Esophagus (tissue), 2 donors: ENCODE data around the gene LZTS3. TPM values are rescaled to one million over a fixed set of nuclear protein-coding genes. Genes with fewer than 3 reads are reported as not detected.
A peak's percentile ranks its signal among the peaks of the same experiment; 100 is the strongest.

Experiments
- H3K27ac ChIP-seq, 2 donors: one replicate each; pipeline ENCODE4 v1.5.1; 2013; ENCODE audit warnings: low read depth in 2 of 2, mild to moderate bottlenecking in 2 of 2, inconsistent platforms in 1 of 2, low read length in 1 of 2, moderate library complexity in 1 of 2
- H3K27me3 ChIP-seq, 2 donors: one replicate each; pipeline ENCODE4 v1.6.1; 2013; ENCODE audit warnings: low read length in 2 of 2, control low read depth in 1 of 2, mild to moderate bottlenecking in 1 of 2; ENCODE audit not compliant: insufficient read depth in 2 of 2, control insufficient read depth in 1 of 2
- H3K36me3 ChIP-seq, 2 donors: one replicate each; pipeline ENCODE4 v1.6.1; 2013; ENCODE audit warnings: low read length in 1 of 2; ENCODE audit not compliant: control insufficient read depth in 2 of 2, insufficient read depth in 2 of 2
- H3K4me1 ChIP-seq, 2 donors: one replicate each; pipeline ENCODE4 v1.6.1; 2013; ENCODE audit warnings: low read length in 1 of 2; ENCODE audit not compliant: control insufficient read depth in 2 of 2, insufficient read depth in 2 of 2
- H3K4me3 ChIP-seq, 2 donors: one replicate each; pipeline ENCODE4 v1.5.1; 2013; ENCODE audit warnings: low read length in 2 of 2, mild to moderate bottlenecking in 2 of 2, low read depth in 1 of 2, moderate library complexity in 1 of 2
- H3K9me3 ChIP-seq, 2 donors: one replicate each; pipeline ENCODE4 v1.6.1; 2013; ENCODE audit warnings: mild to moderate bottlenecking in 2 of 2, low read depth in 1 of 2, low read length in 1 of 2, moderate library complexity in 1 of 2; ENCODE audit not compliant: control insufficient read depth in 2 of 2, insufficient read depth in 1 of 2
- WGBS, 2 donors: extraction: QIAGEN DNeasy Blood & Tissue Kit; methylation state at CpG; one replicate each; pipeline ENCODE4 v1.1.7; 2013; 5-methylcytosine and 5-hydroxymethylcytosine counted together
- polyA plus RNA-seq, 2 donors: library from polyadenylated mRNA; stranded (reverse); fragments of 200-250 nt; gene quantifications; one replicate each; pipeline ENCODE4 v1.2.3, GENCODE V29; 2013
- donor health status: healthy with polysubstance abuse.
- donor health status: Bipolar disorder and iron deficiency.

LZTS3 gene
- polyA plus RNA-seq, 2 donors, result 1.8 TPM

- Histone ChIP-seq H3K36me3 (peaks cover 0 to 6% of the 10 kb centered on the region in 2 donors), H3K9me3 (no peaks in the 10 kb centered on the region), H3K27ac (peak overlapping the region; percentile 82 to 83), H3K27me3 (no peaks in the 10 kb centered on the region), H3K4me1 (peaks cover 0 to 4% of the 10 kb centered on the region in 2 donors), H3K4me3 (peak overlapping the region; percentile 84 to 89)
- WGBS, 2 donors, result 2 to 3% methylated on average over 8 to 10 of the region's 10 CpGs
These were observed 35.5 kb upstream of the LZTS3 start for GRCh38 chr20:3208786-3209256.

- Histone ChIP-seq H3K27ac (peak within 1 kb of the TSS; percentile 91 to 98), H3K4me3 (peak within 1 kb of the TSS; percentile 88 to 89), H3K36me3 (peaks cover 11 to 15% of the 10 kb centered on the region in 2 donors), H3K4me1 (peaks cover 6 to 9% of the 10 kb centered on the region in 2 donors), H3K27me3 (no peaks in the 10 kb centered on the region), H3K9me3 (no peaks in the 10 kb centered on the region)
- WGBS, 2 donors, result 0% methylated on average over 48 of the region's 48 CpGs
These were observed 30.9 kb upstream of the LZTS3 start, which contains the start of gene DDRGK1 for GRCh38 chr20:3204124-3204794. TSS of gene DDRGK1 (minus strand) at chr20:3204682. CDS start at chr20:3204627, 55 bp downstream.

- WGBS, 2 donors, result 7 to 11% methylated on average over 31 of the region's 31 CpGs
- Histone ChIP-seq H3K4me1 (peaks cover 6 to 9% of the 10 kb centered on the region in 2 donors), H3K27ac (peak overlapping the region; percentile 91 to 98), H3K36me3 (peaks cover 12 to 17% of the 10 kb centered on the region in 2 donors), H3K9me3 (no peaks in the 10 kb centered on the region), H3K4me3 (peak overlapping the region; percentile 88 to 89), H3K27me3 (no peaks in the 10 kb centered on the region)
These were observed 30.2 kb upstream of the LZTS3 start for GRCh38 chr20:3203315-3204123.

DNA sequence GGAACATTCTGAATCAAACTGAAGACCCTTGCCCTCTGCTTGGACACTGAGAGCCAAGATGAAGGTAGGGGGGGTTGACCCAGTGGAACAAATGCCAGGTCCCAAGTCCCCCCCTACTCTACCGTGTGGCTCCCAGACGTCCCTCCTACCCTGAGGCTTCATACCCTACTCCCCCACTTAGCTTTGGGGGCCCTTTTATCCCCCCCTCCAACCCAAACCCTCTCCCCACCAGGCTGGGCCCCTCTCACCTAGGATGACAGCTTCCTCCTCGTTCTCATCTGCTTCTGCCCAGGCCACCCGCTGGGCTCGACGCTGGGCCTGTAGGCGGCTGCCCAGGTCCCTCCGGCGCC, 29.6 kb upstream of the LZTS3 start:
- H3K4me1 ChIP-seq, result peaks cover 6 to 9% of the 10 kb centered on the region in 2 donors
- H3K27ac ChIP-seq, result peak overlapping the region; percentile 91 to 98
- H3K9me3 ChIP-seq, result no peaks in the 10 kb centered on the region
- peaks cover 12 to 17% of the 10 kb centered on the region in 2 donors for H3K36me3 ChIP-seq
- no peaks in the 10 kb centered on the region for H3K27me3 ChIP-seq
- peak overlapping the region; percentile 88 to 89 for H3K4me3 ChIP-seq
- 42 to 46% methylated on average over 9 of the region's 9 CpGs for WGBS, 2 donors

- Histone ChIP-seq H3K27me3 (no peaks in the 10 kb centered on the region), H3K9me3 (no peaks in the 10 kb centered on the region), H3K27ac (no peak overlapping the region), H3K4me3 (no peak overlapping the region), H3K4me1 (peaks cover 6 to 9% of the 10 kb centered on the region in 2 donors), H3K36me3 (peaks cover 15 to 27% of the 10 kb centered on the region in 2 donors)
- WGBS, 2 donors, result 93% methylated on average over 27 of the region's 27 CpGs
These were observed 26.8 kb upstream of the LZTS3 start for GRCh38 chr20:3199976-3200755.

DNA sequence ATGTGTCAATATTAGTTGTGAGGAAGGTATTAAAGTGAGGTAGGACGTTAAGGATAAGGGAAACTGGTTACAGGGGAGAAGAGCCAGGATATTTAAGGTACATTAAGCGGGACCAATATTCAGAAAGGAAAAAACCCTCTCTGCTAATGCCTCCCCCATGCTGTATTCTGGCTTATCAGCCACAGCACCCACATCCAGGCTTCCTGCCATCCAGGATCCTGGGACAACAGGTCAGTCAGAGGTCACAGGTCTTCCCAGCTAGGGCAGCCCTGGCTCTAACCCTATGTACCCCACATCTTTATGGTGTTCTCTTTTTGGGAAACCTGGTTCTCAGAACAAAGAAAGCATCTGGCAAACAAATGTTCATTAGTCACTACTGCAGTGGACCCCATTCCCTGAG, 25.9 kb upstream of the LZTS3 start:
- peaks cover 6 to 9% of the 10 kb centered on the region in 2 donors for H3K4me1 ChIP-seq
- no peak overlapping the region for H3K27ac ChIP-seq
- H3K36me3 ChIP-seq, result peaks cover 15 to 36% of the 10 kb centered on the region in 2 donors
- no peaks in the 10 kb centered on the region for H3K27me3 ChIP-seq
- no peak overlapping the region for H3K4me3 ChIP-seq
- H3K9me3 ChIP-seq, result no peaks in the 10 kb centered on the region
- 50 to 61% methylated on average over 2 of the region's 2 CpGs for WGBS, 2 donors

DNA sequence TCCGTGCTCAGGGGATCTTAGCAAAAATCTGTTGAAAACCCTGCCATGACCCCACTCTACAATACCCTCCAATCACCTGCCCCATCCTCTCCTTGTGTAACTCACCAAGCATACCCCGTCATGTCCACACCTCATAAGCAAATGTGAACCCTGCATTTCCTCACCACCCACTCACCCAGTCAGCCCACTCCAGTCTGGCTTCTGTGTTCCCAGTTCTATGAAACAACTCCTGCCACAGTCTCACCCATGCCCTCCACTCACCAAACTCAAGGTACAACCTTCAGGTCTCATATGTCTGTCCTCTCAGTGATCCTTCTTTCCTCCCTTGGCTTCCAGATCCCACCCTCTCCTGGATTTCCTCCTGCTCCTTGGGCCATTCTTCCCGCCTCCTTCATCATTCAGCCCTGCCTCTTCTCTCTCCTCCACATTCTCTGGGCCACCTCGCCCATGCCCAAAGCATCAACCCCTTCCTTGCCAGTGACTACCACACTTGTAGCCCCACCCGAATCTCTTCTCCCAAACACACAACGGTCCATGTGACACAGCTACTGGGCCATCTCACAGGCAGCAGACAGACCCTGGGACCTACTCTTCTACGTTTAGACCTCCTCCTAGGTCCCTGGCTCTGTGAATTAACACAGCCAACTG, 22.4 kb upstream of the LZTS3 start:
- Histone ChIP-seq H3K36me3 (peaks cover 28 to 60% of the 10 kb centered on the region in 2 donors), H3K4me1 (no peaks in the 10 kb centered on the region), H3K4me3 (no peak overlapping the region), H3K27ac (no peak overlapping the region), H3K27me3 (no peaks in the 10 kb centered on the region), H3K9me3 (no peaks in the 10 kb centered on the region)
- WGBS, 2 donors, result 86 to 88% methylated on average over 7 of the region's 7 CpGs

DNA sequence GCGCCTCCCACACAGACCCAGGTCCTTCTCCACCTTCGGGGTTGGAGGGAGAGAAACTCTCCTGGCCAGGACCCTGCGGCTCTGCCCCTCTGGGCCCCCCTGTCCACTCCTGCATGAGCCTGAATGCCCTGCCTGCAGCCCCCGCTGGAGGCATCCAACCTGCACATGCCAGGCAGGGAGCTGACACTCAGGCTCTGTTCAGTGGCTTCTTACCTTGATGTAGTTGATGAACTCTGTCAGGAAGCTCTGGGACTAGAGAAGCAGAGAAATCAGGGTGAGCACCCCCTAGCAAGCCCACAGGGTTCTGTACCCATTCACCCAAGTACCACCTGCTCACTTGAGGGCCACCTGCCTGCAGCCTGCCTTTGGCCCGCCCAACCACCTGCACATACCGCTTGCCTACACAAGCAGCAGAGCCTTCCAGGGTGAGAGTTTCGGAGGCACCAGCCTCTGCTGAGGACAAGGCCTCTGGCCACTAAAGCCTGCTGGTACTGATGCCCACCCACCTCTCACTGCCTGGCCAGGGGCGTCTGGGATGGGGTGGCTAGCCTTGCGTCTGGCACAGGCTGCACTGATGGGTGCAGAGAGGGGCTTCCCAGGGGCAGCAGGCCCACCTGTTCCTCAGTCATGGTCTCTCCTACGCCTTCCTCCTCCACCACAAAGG, 21.4 kb upstream of the LZTS3 start:
- Histone ChIP-seq H3K4me3 (no peak overlapping the region), H3K4me1 (no peaks in the 10 kb centered on the region), H3K36me3 (peaks cover 30 to 56% of the 10 kb centered on the region in 2 donors), H3K27ac (no peak overlapping the region), H3K27me3 (no peaks in the 10 kb centered on the region), H3K9me3 (no peaks in the 10 kb centered on the region)
- 93 to 94% methylated on average over 9 to 10 of the region's 10 CpGs for WGBS, 2 donors
